ENCODE measurements around the gene HOXC4.

HOXC4 gene

GRCh38 chr12:54025499-54026405, 27.9 kb upstream of the HOXC4 start:
- Histone ChIP-seq H3K27me3 (replicated peaks; ENCODE audit: control insufficient read depth, insufficient read depth, low read length) (no peaks in the 10 kb centered on the region), H3K4me1 (ENCODE audit: control insufficient read depth, insufficient read depth, low read length) (peaks cover 72% of the 10 kb centered on the region), H3K4me3 (ENCODE audit: low read length) (peak overlapping the region; percentile 82), H3K9ac (ENCODE audit: low read length) (peak overlapping the region; percentile 99), H3K36me3 (ENCODE audit: control insufficient read depth, insufficient read depth, low read length, severe bottlenecking) (peaks cover 10% of the 10 kb centered on the region), H3K9me3 (ENCODE audit: control insufficient read depth, low read length) (no peaks in the 10 kb centered on the region)
- DNase-seq (ENCODE audit: low read depth), result no peak

GRCh38 chr12:54026640-54027441, 26.8 kb upstream of the HOXC4 start:
- H3K27me3 ChIP-seq (replicated peaks; ENCODE audit: control insufficient read depth, insufficient read depth, low read length), result no peaks in the 10 kb centered on the region
- H3K9me3 ChIP-seq (ENCODE audit: control insufficient read depth, low read length), result no peaks in the 10 kb centered on the region
- H3K9ac ChIP-seq (ENCODE audit: low read length), result peak overlapping the region; percentile 99
- peaks cover 72% of the 10 kb centered on the region for H3K4me1 ChIP-seq (ENCODE audit: control insufficient read depth, insufficient read depth, low read length)
- H3K4me3 ChIP-seq (ENCODE audit: low read length), result peak overlapping the region; percentile 82
- H3K36me3 ChIP-seq (ENCODE audit: control insufficient read depth, insufficient read depth, low read length, severe bottlenecking), result peaks cover 10% of the 10 kb centered on the region
- no peak for DNase-seq (ENCODE audit: low read depth)

DNA sequence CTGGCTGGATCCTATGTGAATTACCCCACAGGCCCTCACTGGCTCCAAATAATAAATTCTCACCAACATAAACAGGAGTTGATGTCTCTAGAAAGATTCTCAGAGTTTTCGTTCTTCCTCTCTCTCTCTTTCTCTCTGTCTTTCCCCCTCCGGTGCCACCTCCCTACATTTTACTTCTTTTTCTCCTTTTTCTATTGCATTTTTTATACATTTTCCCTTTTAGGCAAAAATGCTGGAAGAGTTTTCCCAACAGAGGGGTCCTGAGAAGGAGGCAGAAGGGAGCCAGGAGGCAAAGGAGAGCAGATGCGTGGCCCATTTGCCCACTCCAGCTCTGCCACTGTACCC, 26.2 kb upstream of the HOXC4 start:
- Histone ChIP-seq H3K4me1 (ENCODE audit: control insufficient read depth, insufficient read depth, low read length) (peaks cover 72% of the 10 kb centered on the region), H3K27me3 (replicated peaks; ENCODE audit: control insufficient read depth, insufficient read depth, low read length) (no peaks in the 10 kb centered on the region), H3K9ac (ENCODE audit: low read length) (peak overlapping the region; percentile 99)

DNA sequence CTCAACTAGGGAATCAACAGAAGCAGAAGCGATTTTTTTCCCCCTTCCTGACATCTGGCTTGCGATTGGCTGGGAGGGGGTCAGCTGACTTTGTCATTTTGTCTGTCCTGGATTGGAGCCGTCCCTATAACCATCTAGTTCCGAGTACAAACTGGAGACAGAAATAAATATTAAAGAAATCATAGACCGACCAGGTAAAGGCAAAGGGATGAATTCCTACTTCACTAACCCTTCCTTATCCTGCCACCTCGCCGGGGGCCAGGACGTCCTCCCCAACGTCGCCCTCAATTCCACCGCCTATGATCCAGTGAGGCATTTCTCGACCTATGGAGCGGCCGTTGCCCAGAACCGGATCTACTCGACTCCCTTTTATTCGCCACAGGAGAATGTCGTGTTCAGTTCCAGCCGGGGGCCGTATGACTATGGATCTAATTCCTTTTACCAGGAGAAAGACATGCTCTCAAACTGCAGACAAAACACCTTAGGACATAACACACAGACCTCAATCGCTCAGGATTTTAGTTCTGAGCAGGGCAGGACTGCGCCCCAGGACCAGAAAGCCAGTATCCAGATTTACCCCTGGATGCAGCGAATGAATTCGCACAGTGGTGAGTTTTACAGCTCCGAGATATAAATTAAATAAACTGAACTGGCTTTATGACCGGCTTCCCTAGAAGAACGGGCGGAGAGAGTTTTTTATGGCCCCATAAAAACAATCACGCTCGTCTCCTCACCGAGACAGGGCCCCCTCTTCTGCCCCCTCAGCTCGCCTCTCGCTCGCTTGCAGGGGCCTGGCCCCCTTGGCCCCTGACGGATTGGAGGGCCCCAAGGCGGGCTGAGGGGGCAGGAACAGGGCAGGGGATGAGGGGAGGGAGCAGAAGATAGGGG, 25.1 kb upstream of the HOXC4 start, which contains the start of gene HOXC6:
Gene HOXC6, plus strand, starts transcription at position 127 of the 888 bp plus-strand sequence. Its CDS starts 82 bp downstream, at position 209.
- Histone ChIP-seq H3K4me1 (ENCODE audit: control insufficient read depth, insufficient read depth, low read length) (peaks cover 61% of the 10 kb centered on the region), H3K4me3 (ENCODE audit: low read length) (peak within 1 kb of the TSS; percentile 83)

More for the DNA sequence above, 26.2 kb upstream of the HOXC4 start:
- no peak for DNase-seq (ENCODE audit: low read depth)
- H3K36me3 ChIP-seq (ENCODE audit: control insufficient read depth, insufficient read depth, low read length, severe bottlenecking), result peaks cover 10% of the 10 kb centered on the region
- no peaks in the 10 kb centered on the region for H3K9me3 ChIP-seq (ENCODE audit: control insufficient read depth, low read length)
- H3K4me3 ChIP-seq (ENCODE audit: low read length), result peak overlapping the region; percentile 82

DNA sequence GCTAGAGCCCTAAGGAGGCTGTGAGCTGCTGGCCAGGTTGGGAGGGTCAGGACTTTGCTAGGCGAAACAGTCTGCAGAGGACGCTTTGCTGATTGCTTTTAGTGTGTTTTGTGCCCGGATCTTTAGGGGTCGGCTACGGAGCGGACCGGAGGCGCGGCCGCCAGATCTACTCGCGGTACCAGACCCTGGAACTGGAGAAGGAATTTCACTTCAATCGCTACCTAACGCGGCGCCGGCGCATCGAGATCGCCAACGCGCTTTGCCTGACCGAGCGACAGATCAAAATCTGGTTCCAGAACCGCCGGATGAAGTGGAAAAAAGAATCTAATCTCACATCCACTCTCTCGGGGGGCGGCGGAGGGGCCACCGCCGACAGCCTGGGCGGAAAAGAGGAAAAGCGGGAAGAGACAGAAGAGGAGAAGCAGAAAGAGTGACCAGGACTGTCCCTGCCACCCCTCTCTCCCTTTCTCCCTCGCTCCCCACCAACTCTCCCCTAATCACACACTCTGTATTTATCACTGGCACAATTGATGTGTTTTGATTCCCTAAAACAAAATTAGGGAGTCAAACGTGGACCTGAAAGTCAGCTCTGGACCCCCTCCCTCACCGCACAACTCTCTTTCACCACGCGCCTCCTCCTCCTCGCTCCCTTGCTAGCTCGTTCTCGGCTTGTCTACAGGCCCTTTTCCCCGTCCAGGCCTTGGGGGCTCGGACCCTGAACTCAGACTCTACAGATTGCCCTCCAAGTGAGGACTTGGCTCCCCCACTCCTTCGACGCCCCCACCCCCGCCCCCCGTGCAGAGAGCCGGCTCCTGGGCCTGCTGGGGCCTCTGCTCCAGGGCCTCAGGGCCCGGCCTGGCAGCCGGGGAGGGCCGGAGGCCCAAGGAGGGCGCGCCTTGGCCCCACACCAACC, 23.9 kb upstream of the HOXC4 start:
- DNase-seq (ENCODE audit: low read depth), result no peak

More for the DNA sequence above, 25.1 kb upstream of the HOXC4 start, which contains the start of gene HOXC6:
- DNase-seq (ENCODE audit: low read depth), result no peak
- no peaks in the 10 kb centered on the region for H3K9me3 ChIP-seq (ENCODE audit: control insufficient read depth, low read length)
- H3K36me3 ChIP-seq (ENCODE audit: control insufficient read depth, insufficient read depth, low read length, severe bottlenecking), result peaks cover 10% of the 10 kb centered on the region
- H3K9ac ChIP-seq (ENCODE audit: low read length), result peak within 1 kb of the TSS; percentile 99
- H3K27me3 ChIP-seq (replicated peaks; ENCODE audit: control insufficient read depth, insufficient read depth, low read length), result no peaks in the 10 kb centered on the region

DNA sequence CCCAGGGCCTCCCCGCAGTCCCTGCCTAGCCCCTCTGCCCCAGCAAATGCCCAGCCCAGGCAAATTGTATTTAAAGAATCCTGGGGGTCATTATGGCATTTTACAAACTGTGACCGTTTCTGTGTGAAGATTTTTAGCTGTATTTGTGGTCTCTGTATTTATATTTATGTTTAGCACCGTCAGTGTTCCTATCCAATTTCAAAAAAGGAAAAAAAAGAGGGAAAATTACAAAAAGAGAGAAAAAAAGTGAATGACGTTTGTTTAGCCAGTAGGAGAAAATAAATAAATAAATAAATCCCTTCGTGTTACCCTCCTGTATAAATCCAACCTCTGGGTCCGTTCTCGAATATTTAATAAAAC, 23.2 kb upstream of the HOXC4 start:
- DNase-seq (ENCODE audit: low read depth), result no peak
- H3K9me3 ChIP-seq (ENCODE audit: control insufficient read depth, low read length), result no peaks in the 10 kb centered on the region
- H3K27me3 ChIP-seq (replicated peaks; ENCODE audit: control insufficient read depth, insufficient read depth, low read length), result no peaks in the 10 kb centered on the region
- H3K4me3 ChIP-seq (ENCODE audit: low read length), result peak overlapping the region; percentile 83
- peaks cover 10% of the 10 kb centered on the region for H3K36me3 ChIP-seq (ENCODE audit: control insufficient read depth, insufficient read depth, low read length, severe bottlenecking)
- H3K4me1 ChIP-seq (ENCODE audit: control insufficient read depth, insufficient read depth, low read length), result peaks cover 55% of the 10 kb centered on the region
- peak overlapping the region; percentile 99 for H3K9ac ChIP-seq (ENCODE audit: low read length)

More for the DNA sequence above, 23.9 kb upstream of the HOXC4 start:
- Histone ChIP-seq H3K27me3 (replicated peaks; ENCODE audit: control insufficient read depth, insufficient read depth, low read length) (no peaks in the 10 kb centered on the region), H3K4me1 (ENCODE audit: control insufficient read depth, insufficient read depth, low read length) (peaks cover 55% of the 10 kb centered on the region), H3K9me3 (ENCODE audit: control insufficient read depth, low read length) (no peaks in the 10 kb centered on the region), H3K9ac (ENCODE audit: low read length) (peak overlapping the region; percentile 99), H3K4me3 (ENCODE audit: low read length) (peak overlapping the region; percentile 83), H3K36me3 (ENCODE audit: control insufficient read depth, insufficient read depth, low read length, severe bottlenecking) (peaks cover 10% of the 10 kb centered on the region)

GRCh38 chr12:54030889-54031471, 22.7 kb upstream of the HOXC4 start:
- DNase-seq (ENCODE audit: low read depth), result peak; percentile 60
- H3K9ac ChIP-seq (ENCODE audit: low read length), result peak overlapping the region; percentile 99
- no peaks in the 10 kb centered on the region for H3K9me3 ChIP-seq (ENCODE audit: control insufficient read depth, low read length)
- peaks cover 10% of the 10 kb centered on the region for H3K36me3 ChIP-seq (ENCODE audit: control insufficient read depth, insufficient read depth, low read length, severe bottlenecking)
- no peaks in the 10 kb centered on the region for H3K27me3 ChIP-seq (replicated peaks; ENCODE audit: control insufficient read depth, insufficient read depth, low read length)
- peaks cover 53% of the 10 kb centered on the region for H3K4me1 ChIP-seq (ENCODE audit: control insufficient read depth, insufficient read depth, low read length)
- peak overlapping the region; percentile 83 for H3K4me3 ChIP-seq (ENCODE audit: low read length)

GRCh38 chr12:54031480-54031879, 22.2 kb upstream of the HOXC4 start:
- H3K27me3 ChIP-seq (replicated peaks; ENCODE audit: control insufficient read depth, insufficient read depth, low read length), result no peaks in the 10 kb centered on the region
- peaks cover 53% of the 10 kb centered on the region for H3K4me1 ChIP-seq (ENCODE audit: control insufficient read depth, insufficient read depth, low read length)
- peak overlapping the region; percentile 83 for H3K4me3 ChIP-seq (ENCODE audit: low read length)
- peak overlapping the region; percentile 99 for H3K9ac ChIP-seq (ENCODE audit: low read length)
- DNase-seq (ENCODE audit: low read depth), result no peak
- H3K36me3 ChIP-seq (ENCODE audit: control insufficient read depth, insufficient read depth, low read length, severe bottlenecking), result peaks cover 10% of the 10 kb centered on the region
- H3K9me3 ChIP-seq (ENCODE audit: control insufficient read depth, low read length), result no peaks in the 10 kb centered on the region

DNA sequence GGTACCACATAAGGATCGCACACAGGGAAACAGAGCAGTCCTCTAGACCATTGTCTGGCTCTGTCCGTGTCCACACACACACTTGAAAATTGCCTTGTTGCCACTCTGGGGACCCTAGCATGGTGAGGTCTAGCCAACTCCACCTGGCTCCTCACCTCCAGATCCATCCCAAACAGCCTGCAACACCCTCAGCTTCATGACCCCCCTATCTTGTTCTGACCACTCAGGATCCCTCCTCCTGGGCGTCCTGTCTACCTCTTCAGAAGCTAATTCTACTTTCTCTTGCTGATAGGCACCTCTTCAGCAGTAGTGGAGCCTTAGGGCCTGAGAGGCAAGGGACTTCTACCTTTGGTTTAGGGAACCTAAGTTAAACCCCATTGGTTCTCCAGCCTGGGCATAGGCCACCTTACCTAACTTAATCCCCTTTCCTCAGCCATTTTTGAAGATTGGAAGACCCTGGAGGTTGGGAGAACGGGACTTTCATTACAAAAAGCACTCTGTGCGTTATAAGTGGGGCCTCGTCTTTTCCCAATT, 21.5 kb upstream of the HOXC4 start:
- DNase-seq (ENCODE audit: low read depth), result no peak
- Histone ChIP-seq H3K36me3 (ENCODE audit: control insufficient read depth, insufficient read depth, low read length, severe bottlenecking) (peaks cover 10% of the 10 kb centered on the region), H3K9me3 (ENCODE audit: control insufficient read depth, low read length) (no peaks in the 10 kb centered on the region), H3K27me3 (replicated peaks; ENCODE audit: control insufficient read depth, insufficient read depth, low read length) (no peaks in the 10 kb centered on the region), H3K4me3 (ENCODE audit: low read length) (peak overlapping the region; percentile 83), H3K4me1 (ENCODE audit: control insufficient read depth, insufficient read depth, low read length) (peaks cover 53% of the 10 kb centered on the region), H3K9ac (ENCODE audit: low read length) (peak overlapping the region; percentile 99)
